HFFc6 (cell line): ENCODE results near the gene AMN. TPM values are rescaled to one million over a fixed set of nuclear protein-coding genes. Genes with fewer than 3 reads are reported as not detected.

Experiments
- DNase-seq: peaks from one replicate; pipeline ENCODE4 v3.0.0-alpha.2; 2018
- H3K27ac Mint-ChIP-seq: 2 replicates; pipeline ENCODE4 v1.8.0; 2020; ENCODE audit warnings: mild to moderate bottlenecking, mixed read lengths
- H3K27me3 Mint-ChIP-seq: 2 replicates; pipeline ENCODE4 v1.8.0; 2021; ENCODE audit warnings: mild to moderate bottlenecking, moderate library complexity, mixed read lengths; ENCODE audit not compliant: insufficient read depth
- H3K36me3 Mint-ChIP-seq: 2 replicates; pipeline ENCODE4 v1.8.0; 2021; ENCODE audit warnings: low read depth, mixed read lengths
- H3K4me1 Mint-ChIP-seq: 2 replicates; pipeline ENCODE4 v1.8.0; 2020; ENCODE audit warnings: low read depth, mixed read lengths
- H3K4me3 Mint-ChIP-seq: 2 replicates; pipeline ENCODE4 v1.8.0; 2020; ENCODE audit warnings: mild to moderate bottlenecking, moderate library complexity, mixed read lengths
- H3K9me3 Mint-ChIP-seq: 2 replicates; pipeline ENCODE4 v1.8.0; 2020; ENCODE audit warnings: mild to moderate bottlenecking, mixed read lengths
- total RNA-seq, 6 experiments: library from RNA; stranded (reverse); fragmentation: NEBNext Ultra II Directional; extraction: Animal tissue kit (Norgen Biotek cat#: 25700); gene quantifications; 2 replicates in 1 of 6; 3 replicates in 5 of 6; pipeline ENCODE4 v1.2.3, GENCODE V29; 2021
- TF ChIP-seq, protein P1 (sequence below): fragments of 200-600 bp; sonication (generic); IDR thresholded peaks from 2 replicates; pipeline ENCODE4 v1.5.0; 2021; ENCODE audit warnings: antibody characterized with exemption, mild to moderate bottlenecking

AMN gene
- total RNA-seq, 6 experiments from 2014 or later: not detected

GRCh38 chr14:102952276-102952675 lies 29.8 kb downstream of the AMN start:
- Mint-ChIP-seq H3K27ac (no peak overlapping the region), H3K27me3 (peaks cover 4% of the 10 kb centered on the region; the same call in 1 of the 2 replicates), H3K36me3 (peaks cover 17% of the 10 kb centered on the region), H3K9me3 (no peaks in the 10 kb centered on the region), H3K4me3 (no peak overlapping the region), H3K4me1 (peaks cover 12% of the 10 kb centered on the region)
- DNase-seq: no peak
- TF ChIP-seq, protein P1, sequence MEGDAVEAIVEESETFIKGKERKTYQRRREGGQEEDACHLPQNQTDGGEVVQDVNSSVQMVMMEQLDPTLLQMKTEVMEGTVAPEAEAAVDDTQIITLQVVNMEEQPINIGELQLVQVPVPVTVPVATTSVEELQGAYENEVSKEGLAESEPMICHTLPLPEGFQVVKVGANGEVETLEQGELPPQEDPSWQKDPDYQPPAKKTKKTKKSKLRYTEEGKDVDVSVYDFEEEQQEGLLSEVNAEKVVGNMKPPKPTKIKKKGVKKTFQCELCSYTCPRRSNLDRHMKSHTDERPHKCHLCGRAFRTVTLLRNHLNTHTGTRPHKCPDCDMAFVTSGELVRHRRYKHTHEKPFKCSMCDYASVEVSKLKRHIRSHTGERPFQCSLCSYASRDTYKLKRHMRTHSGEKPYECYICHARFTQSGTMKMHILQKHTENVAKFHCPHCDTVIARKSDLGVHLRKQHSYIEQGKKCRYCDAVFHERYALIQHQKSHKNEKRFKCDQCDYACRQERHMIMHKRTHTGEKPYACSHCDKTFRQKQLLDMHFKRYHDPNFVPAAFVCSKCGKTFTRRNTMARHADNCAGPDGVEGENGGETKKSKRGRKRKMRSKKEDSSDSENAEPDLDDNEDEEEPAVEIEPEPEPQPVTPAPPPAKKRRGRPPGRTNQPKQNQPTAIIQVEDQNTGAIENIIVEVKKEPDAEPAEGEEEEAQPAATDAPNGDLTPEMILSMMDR: no peak

- H3K36me3 Mint-ChIP-seq: peaks cover 17% of the 10 kb centered on the region
- H3K4me3 Mint-ChIP-seq: no peak overlapping the region
- H3K27ac Mint-ChIP-seq: no peak overlapping the region
- H3K9me3 Mint-ChIP-seq: no peaks in the 10 kb centered on the region
- peaks cover 4% of the 10 kb centered on the region for H3K27me3 Mint-ChIP-seq
- peaks cover 12% of the 10 kb centered on the region for H3K4me1 Mint-ChIP-seq
- DNase-seq: no peak
- TF ChIP-seq, protein P1: no peak
Measured at GRCh38 chr14:102953100-102953499, 30.6 kb downstream of the AMN start.

DNA sequence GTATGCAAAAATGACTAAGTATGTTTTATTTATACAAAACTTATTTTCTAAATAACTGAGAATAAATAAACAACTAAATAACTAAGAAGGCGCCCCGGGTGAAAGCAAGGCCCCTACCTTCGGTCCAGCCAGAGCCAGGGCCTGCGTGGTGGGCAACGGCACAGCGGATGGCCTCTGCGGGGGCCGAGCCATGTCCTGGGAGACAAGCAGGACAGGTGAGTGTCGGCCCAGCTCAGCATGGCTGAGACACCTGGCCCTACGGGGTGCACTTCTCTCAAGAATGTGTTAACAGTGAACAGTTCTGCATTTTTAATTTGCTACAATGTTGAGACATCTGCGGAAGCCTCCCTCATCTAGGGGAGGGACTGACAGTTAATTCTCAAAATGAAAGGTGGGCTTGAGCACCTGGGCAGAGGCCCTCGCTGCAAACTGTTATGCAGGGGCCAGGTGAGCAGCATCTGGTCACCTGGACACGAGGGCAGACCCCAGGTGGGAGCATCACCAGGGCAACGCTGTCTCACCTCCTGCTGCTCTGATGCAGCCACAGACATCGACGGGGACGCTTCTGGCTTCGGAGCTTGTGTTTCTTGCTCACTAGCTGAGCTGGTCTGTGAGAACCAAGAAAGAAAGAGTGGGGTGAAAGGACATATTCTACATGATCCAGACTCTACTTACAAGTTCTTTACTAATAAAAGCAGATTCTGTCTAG lies 31.8 kb downstream of the AMN start:
- Mint-ChIP-seq H3K27ac (no peak overlapping the region), H3K4me1 (peaks cover 5% of the 10 kb centered on the region), H3K9me3 (no peaks in the 10 kb centered on the region), H3K27me3 (peaks cover 7% of the 10 kb centered on the region), H3K4me3 (no peak overlapping the region; the same call in 1 of the 2 replicates), H3K36me3 (peaks cover 16% of the 10 kb centered on the region)
- TF ChIP-seq, protein P1: no peak
- DNase-seq: no peak

- Mint-ChIP-seq H3K4me1 (no peaks in the 10 kb centered on the region), H3K36me3 (peaks cover 13% of the 10 kb centered on the region; the same call in 1 of the 2 replicates), H3K4me3 (no peak overlapping the region), H3K27ac (no peak overlapping the region), H3K9me3 (no peaks in the 10 kb centered on the region), H3K27me3 (peaks cover 5% of the 10 kb centered on the region)
- DNase-seq: no peak
- TF ChIP-seq, protein P1: no peak
Measured at GRCh38 chr14:102955636-102956408, 33.4 kb downstream of the AMN start.

DNA sequence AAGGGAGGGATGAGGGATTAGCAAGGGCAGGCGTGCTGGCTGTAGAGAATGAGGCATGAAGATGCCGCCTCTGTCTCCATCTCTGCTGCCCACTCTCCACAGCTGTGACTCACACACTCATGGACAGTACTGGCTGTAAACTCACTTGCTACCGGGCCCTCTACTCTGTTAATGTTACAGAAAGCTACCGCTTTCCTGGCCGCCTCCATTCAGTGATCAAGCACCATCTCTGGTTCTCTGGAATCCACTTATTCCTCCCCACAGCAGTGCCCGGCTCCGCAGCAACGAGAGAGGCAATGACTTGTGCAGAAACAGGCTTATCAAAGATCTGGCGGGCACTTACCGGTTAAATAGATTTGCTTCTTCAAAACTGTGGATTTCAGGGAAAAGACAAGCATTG lies 34.8 kb downstream of the AMN start:
- Mint-ChIP-seq H3K36me3 (peaks cover 13% of the 10 kb centered on the region; the same call in 1 of the 2 replicates), H3K9me3 (no peaks in the 10 kb centered on the region), H3K27ac (no peak overlapping the region), H3K27me3 (peaks cover 4% of the 10 kb centered on the region; the same call in 1 of the 2 replicates), H3K4me1 (no peaks in the 10 kb centered on the region), H3K4me3 (no peak overlapping the region)
- DNase-seq: no peak
- TF ChIP-seq, protein P1: no peak
